ENCODE measurements around the gene AMH. TPM values are rescaled to one million over a fixed set of nuclear protein-coding genes. Genes with fewer than 3 reads are reported as not detected.

The AMH gene
- polyA plus RNA-seq, 3 donors = 0.12 TPM; not detected in 2

- Histone ChIP-seq H3K4me1 (ENCODE audit: control insufficient read depth in 1 of 2, insufficient read depth in 2 of 2, low read length in 2 of 2) (peaks cover 50 to 66% of the 10 kb centered on the region in 2 donors), H4K20me1 (ENCODE audit: insufficient read depth, low read length) (peaks cover 15% of the 10 kb centered on the region)
- no peak overlapping the region for H3K27ac Mint-ChIP-seq
These were observed 34.8 kb downstream of the AMH start for GRCh38 chr19:2283835-2284507.

GRCh38 chr19:2286402-2287140, 37.4 kb downstream of the AMH start:
- Histone ChIP-seq H3K4me2 (replicated peaks; ENCODE audit: extremely low read depth, low read length, poor library complexity, severe bottlenecking) (no peak overlapping the region), H2AFZ (ENCODE audit: insufficient read depth, low read depth, low read length, poor library complexity, severe bottlenecking) (no peak overlapping the region), H3K79me2 (ENCODE audit: insufficient read depth, low read length) (peaks cover 31% of the 10 kb centered on the region), H3K27me3 (ENCODE audit: control insufficient read depth in 2 of 2, insufficient read depth in 2 of 2, low read length in 2 of 2) (no peaks in the 10 kb centered on the region), H4K20me1 (ENCODE audit: insufficient read depth, low read length) (peaks cover 12% of the 10 kb centered on the region), H3K9me3 (replicated peaks in 1 of 2; ENCODE audit: control insufficient read depth in 1 of 2, insufficient read depth in 1 of 2, low read length in 2 of 2) (no peaks in the 10 kb centered on the region), H3K4me3 (replicated peaks in 1 of 3; ENCODE audit: low read depth in 2 of 3, low read length in 3 of 3) (no peak overlapping the region), H3K9ac (ENCODE audit: insufficient read depth, low read length, poor library complexity, severe bottlenecking) (no peak overlapping the region), H3K4me1 (ENCODE audit: control insufficient read depth in 1 of 2, insufficient read depth in 2 of 2, low read length in 2 of 2) (peaks cover 54 to 76% of the 10 kb centered on the region in 2 donors), H3K27ac (ENCODE audit: low read depth in 1 of 2, low read length in 2 of 2) (no peak overlapping the region), H3K36me3 (replicated peaks in 1 of 2; ENCODE audit: control insufficient read depth in 1 of 2, insufficient read depth in 2 of 2, low read length in 2 of 2) (no peaks in the 10 kb centered on the region)
- peak overlapping the region in 1 of 7 donors; percentile 75 for H3K27ac Mint-ChIP-seq
- WGBS (ENCODE audit: insufficient coverage) = 98% methylated on average over 15 of the region's 20 CpGs
- H3K4me3 Mint-ChIP-seq = no peak overlapping the region
- peaks cover 3 to 13% (median 4%) of the 10 kb centered on the region in 3 donors for H3K27me3 Mint-ChIP-seq (ENCODE audit: low read depth in 3 of 3)
- intact Hi-C loops (cut with micrococcal nuclease) = loop anchor here in 1 of 2 donors (10.0 kb wide), 1 partner anchor 108 kb away; no protein-coding TSS in a partner anchor
- H3K9me3 Mint-ChIP-seq = peaks cover 0 to 4% (median 0%) of the 10 kb centered on the region in 7 donors
- TF ChIP-seq, protein P1, sequence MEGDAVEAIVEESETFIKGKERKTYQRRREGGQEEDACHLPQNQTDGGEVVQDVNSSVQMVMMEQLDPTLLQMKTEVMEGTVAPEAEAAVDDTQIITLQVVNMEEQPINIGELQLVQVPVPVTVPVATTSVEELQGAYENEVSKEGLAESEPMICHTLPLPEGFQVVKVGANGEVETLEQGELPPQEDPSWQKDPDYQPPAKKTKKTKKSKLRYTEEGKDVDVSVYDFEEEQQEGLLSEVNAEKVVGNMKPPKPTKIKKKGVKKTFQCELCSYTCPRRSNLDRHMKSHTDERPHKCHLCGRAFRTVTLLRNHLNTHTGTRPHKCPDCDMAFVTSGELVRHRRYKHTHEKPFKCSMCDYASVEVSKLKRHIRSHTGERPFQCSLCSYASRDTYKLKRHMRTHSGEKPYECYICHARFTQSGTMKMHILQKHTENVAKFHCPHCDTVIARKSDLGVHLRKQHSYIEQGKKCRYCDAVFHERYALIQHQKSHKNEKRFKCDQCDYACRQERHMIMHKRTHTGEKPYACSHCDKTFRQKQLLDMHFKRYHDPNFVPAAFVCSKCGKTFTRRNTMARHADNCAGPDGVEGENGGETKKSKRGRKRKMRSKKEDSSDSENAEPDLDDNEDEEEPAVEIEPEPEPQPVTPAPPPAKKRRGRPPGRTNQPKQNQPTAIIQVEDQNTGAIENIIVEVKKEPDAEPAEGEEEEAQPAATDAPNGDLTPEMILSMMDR (IDR thresholded peaks at IDR 0.05) = no peak
- peaks cover 2 to 7% of the 10 kb centered on the region in 2 donors for H3K36me3 Mint-ChIP-seq
- peaks cover 56% of the 10 kb centered on the region for H3K4me1 Mint-ChIP-seq
- DNase-seq = no peak

More at GRCh38 chr19:2283835-2284507, 34.8 kb downstream of the AMH start:
- DNase-seq = no peak
- Histone ChIP-seq H3K27me3 (ENCODE audit: control insufficient read depth in 2 of 2, insufficient read depth in 2 of 2, low read length in 2 of 2) (no peaks in the 10 kb centered on the region), H3K4me3 (replicated peaks in 1 of 3; ENCODE audit: low read depth in 2 of 3, low read length in 3 of 3) (no peak overlapping the region), H3K9ac (ENCODE audit: insufficient read depth, low read length, poor library complexity, severe bottlenecking) (no peak overlapping the region), H2AFZ (ENCODE audit: insufficient read depth, low read depth, low read length, poor library complexity, severe bottlenecking) (no peak overlapping the region), H3K27ac (ENCODE audit: low read depth in 1 of 2, low read length in 2 of 2) (no peak overlapping the region), H3K4me2 (replicated peaks; ENCODE audit: extremely low read depth, low read length, poor library complexity, severe bottlenecking) (no peak overlapping the region), H3K79me2 (ENCODE audit: insufficient read depth, low read length) (peaks cover 23% of the 10 kb centered on the region), H3K9me3 (replicated peaks in 1 of 2; ENCODE audit: control insufficient read depth in 1 of 2, insufficient read depth in 1 of 2, low read length in 2 of 2) (no peaks in the 10 kb centered on the region), H3K36me3 (replicated peaks in 1 of 2; ENCODE audit: control insufficient read depth in 1 of 2, insufficient read depth in 2 of 2, low read length in 2 of 2) (no peaks in the 10 kb centered on the region)
- TF ChIP-seq, protein P1 (IDR thresholded peaks at IDR 0.05) = no peak
- Mint-ChIP-seq H3K4me1 (peaks cover 58% of the 10 kb centered on the region), H3K4me3 (no peak overlapping the region), H3K27me3 (ENCODE audit: low read depth in 3 of 3) (peaks cover 4 to 11% (median 4%) of the 10 kb centered on the region in 3 donors), H3K9me3 (peaks cover 0 to 4% (median 0%) of the 10 kb centered on the region in 7 donors), H3K36me3 (peaks cover 5 to 16% of the 10 kb centered on the region in 2 donors)
- intact Hi-C loops (cut with micrococcal nuclease) = loop anchor here in 1 of 2 donors (10.0 kb wide), 1 partner anchor 111 kb away; no protein-coding TSS in a partner anchor
- 82% methylated on average over 2 of the region's 8 CpGs for WGBS (ENCODE audit: insufficient coverage)

All from CD14-positive monocyte (primary cell).